DND-41 (cell line): ENCODE measurements around the gene VWDE.

ENCODE experiments used
- ATAC-seq: fragments of 200-7000 bp; cut with Tn5 transposase; 3 replicates; pipeline ENCODE4 v1.9.1; 2021; ENCODE audit warnings: low read depth; ENCODE audit not compliant: insufficient read depth
- DNase-seq: peaks from one replicate; pipeline ENCODE4 v3.0.0-alpha.2; 2020
- H2AFZ ChIP-seq: 2 replicates; pipeline ENCODE4 v1.6.0; 2012; ENCODE audit warnings: low read depth, low read length
- H3K27ac ChIP-seq: 2 replicates; pipeline ENCODE4 v1.5.1; 2012; ENCODE audit warnings: low read length, inconsistent platforms
- H3K27me3 ChIP-seq: fragments of 200-600 bp; sonication (generic); 2 replicates; pipeline ENCODE4 v1.6.0; 2012; ENCODE audit warnings: low read length, mild to moderate bottlenecking, inconsistent platforms; ENCODE audit not compliant: insufficient read depth, poor library complexity
- H3K36me3 ChIP-seq: 2 replicates; pipeline ENCODE4 v1.5.1; 2012; ENCODE audit warnings: low read length, inconsistent platforms; ENCODE audit not compliant: insufficient read depth
- H3K4me1 ChIP-seq: 2 replicates; pipeline ENCODE4 v1.5.1; 2012; ENCODE audit warnings: mild to moderate bottlenecking, low read length; ENCODE audit not compliant: insufficient read depth
- H3K4me2 ChIP-seq: 2 replicates; pipeline ENCODE4 v1.6.0; 2012; ENCODE audit warnings: mild to moderate bottlenecking, moderate library complexity, low read length, inconsistent platforms; ENCODE audit not compliant: insufficient read depth
- H3K4me3 ChIP-seq, 2 experiments: fragments of 200-600 bp in 1 of 2; shearing (Covaris generic) in 1 of 2; 2 replicates each; pipeline ENCODE4 v1.5.1; 2012 to 2016; ENCODE audit warnings: inconsistent platforms in 2 of 2, low read length in 2 of 2, mild to moderate bottlenecking in 2 of 2, low read depth in 1 of 2, moderate library complexity in 1 of 2
- H3K79me2 ChIP-seq: 2 replicates; pipeline ENCODE4 v1.6.0; 2012; ENCODE audit warnings: low read length, inconsistent platforms; ENCODE audit not compliant: insufficient read depth
- H3K9ac ChIP-seq: 2 replicates; pipeline ENCODE4 v1.6.0; 2012; ENCODE audit warnings: low read depth, mild to moderate bottlenecking, inconsistent platforms, low read length, moderate library complexity
- H3K9me3 ChIP-seq: 2 replicates; pipeline ENCODE4 v1.5.1; 2012; ENCODE audit warnings: low read length, moderate library complexity, mild to moderate bottlenecking, inconsistent platforms; ENCODE audit not compliant: insufficient read depth, severe bottlenecking
- H4K20me1 ChIP-seq: 2 replicates; pipeline ENCODE4 v1.6.0; 2012; ENCODE audit warnings: low read length; ENCODE audit not compliant: insufficient read depth
- EZH2 ChIP-seq: IDR thresholded peaks from 3 replicates; pipeline ENCODE4 v1.6.1; 2012; ENCODE audit warnings: borderline replicate concordance, low read depth, mild to moderate bottlenecking, moderate library complexity, low read length, inconsistent platforms; ENCODE audit not compliant: severe bottlenecking
- TF ChIP-seq, protein P1 (sequence below): IDR thresholded peaks from 2 replicates; pipeline ENCODE4 v1.5.1; 2012; ENCODE audit warnings: borderline replicate concordance, low read length, moderate library complexity, mild to moderate bottlenecking; ENCODE audit not compliant: poor library complexity, severe bottlenecking; ENCODE audit errors: extremely low read depth

Gene VWDE

DNA sequence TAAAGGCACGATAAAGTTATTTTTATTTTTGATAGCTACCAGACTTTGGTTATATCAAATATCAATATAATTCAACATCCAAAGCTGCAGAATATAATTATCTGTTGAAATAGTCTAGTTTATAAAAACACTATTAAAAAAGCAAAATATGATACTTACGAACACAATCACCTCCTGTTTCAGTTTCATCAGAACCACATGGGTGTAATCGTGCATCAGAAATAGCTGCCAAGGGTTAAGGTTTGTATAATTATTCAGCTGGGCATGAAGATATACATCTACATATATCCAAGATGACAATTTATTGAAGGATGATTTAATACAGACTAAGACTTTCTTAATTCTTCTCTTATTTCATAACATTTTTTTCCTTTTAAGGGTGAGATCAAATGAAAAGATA lies 20.3 kb downstream of the VWDE start:
- H3K4me1 ChIP-seq: no peaks in the 10 kb centered on the region
- DNase-seq (no peak), ATAC-seq (no peak)
- H3K36me3 ChIP-seq: no peaks in the 10 kb centered on the region
- H3K27me3 ChIP-seq: no peaks in the 10 kb centered on the region
- no peaks in the 10 kb centered on the region for H3K79me2 ChIP-seq
- H3K4me3 ChIP-seq: no peak overlapping the region
- H3K4me2 ChIP-seq: no peak overlapping the region
- H3K9me3 ChIP-seq: no peaks in the 10 kb centered on the region
- no peak overlapping the region for H2AFZ ChIP-seq
- no peaks in the 10 kb centered on the region for H4K20me1 ChIP-seq
- no peak overlapping the region for H3K9ac ChIP-seq
- no peak overlapping the region for H3K27ac ChIP-seq
- TF ChIP-seq EZH2: no peak
- TF ChIP-seq, protein P1, sequence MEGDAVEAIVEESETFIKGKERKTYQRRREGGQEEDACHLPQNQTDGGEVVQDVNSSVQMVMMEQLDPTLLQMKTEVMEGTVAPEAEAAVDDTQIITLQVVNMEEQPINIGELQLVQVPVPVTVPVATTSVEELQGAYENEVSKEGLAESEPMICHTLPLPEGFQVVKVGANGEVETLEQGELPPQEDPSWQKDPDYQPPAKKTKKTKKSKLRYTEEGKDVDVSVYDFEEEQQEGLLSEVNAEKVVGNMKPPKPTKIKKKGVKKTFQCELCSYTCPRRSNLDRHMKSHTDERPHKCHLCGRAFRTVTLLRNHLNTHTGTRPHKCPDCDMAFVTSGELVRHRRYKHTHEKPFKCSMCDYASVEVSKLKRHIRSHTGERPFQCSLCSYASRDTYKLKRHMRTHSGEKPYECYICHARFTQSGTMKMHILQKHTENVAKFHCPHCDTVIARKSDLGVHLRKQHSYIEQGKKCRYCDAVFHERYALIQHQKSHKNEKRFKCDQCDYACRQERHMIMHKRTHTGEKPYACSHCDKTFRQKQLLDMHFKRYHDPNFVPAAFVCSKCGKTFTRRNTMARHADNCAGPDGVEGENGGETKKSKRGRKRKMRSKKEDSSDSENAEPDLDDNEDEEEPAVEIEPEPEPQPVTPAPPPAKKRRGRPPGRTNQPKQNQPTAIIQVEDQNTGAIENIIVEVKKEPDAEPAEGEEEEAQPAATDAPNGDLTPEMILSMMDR: no peak

DNA sequence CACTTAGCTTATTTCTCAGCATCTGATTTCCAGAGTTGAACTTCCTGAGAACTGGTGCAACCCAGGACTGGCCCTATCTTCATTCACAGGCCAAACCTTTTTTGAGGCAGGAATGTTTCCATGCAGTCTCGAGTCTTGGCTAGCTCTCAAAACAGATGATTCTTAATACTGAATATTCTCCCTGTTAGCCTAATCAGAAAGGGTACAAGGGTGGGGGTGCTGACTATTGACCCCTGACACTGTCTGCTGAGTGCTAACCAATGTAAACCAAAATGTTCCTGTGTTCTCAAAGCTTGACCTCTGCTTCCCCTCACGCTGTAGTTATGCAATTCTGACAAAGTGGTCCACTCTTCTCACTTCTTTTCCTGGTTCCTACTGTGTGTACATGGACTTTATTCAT lies 25.3 kb downstream of the VWDE start:
- Histone ChIP-seq H3K9ac (no peak overlapping the region), H3K4me2 (no peak overlapping the region), H3K36me3 (no peaks in the 10 kb centered on the region), H3K4me1 (no peaks in the 10 kb centered on the region), H3K79me2 (no peaks in the 10 kb centered on the region), H3K27me3 (no peaks in the 10 kb centered on the region), H2AFZ (no peak overlapping the region), H3K4me3 (no peak overlapping the region), H4K20me1 (no peaks in the 10 kb centered on the region), H3K27ac (no peak overlapping the region), H3K9me3 (no peaks in the 10 kb centered on the region)
- TF ChIP-seq, protein P1: no peak
- TF ChIP-seq EZH2: no peak
- ATAC-seq (no peak), DNase-seq (no peak)

DNA sequence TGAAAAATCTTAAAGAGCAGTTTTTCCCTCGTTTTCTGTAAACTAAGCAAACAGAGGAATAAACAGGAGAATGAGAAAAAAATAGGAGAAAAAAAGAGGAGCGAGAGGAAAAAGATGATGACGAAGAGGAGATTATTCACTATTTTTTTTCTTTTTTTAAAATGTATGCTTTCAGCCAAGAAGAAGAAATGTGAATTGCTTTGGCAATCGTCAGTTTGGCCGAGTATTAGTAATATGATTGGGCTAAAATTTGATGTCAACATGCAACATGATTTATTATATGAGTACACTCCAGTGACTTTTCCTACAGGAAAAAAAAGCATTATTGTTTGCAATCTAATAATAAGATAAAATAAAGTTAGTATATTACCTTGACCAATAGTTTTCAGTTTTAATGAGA lies 26.3 kb downstream of the VWDE start:
- no peaks in the 10 kb centered on the region for H4K20me1 ChIP-seq
- H3K27ac ChIP-seq: no peak overlapping the region
- no peaks in the 10 kb centered on the region for H3K36me3 ChIP-seq
- H3K9me3 ChIP-seq: no peaks in the 10 kb centered on the region
- no peak for TF ChIP-seq EZH2
- TF ChIP-seq, protein P1: no peak
- no peak overlapping the region for H2AFZ ChIP-seq
- DNase-seq (no peak), ATAC-seq (no peak)
- no peaks in the 10 kb centered on the region for H3K4me1 ChIP-seq
- no peaks in the 10 kb centered on the region for H3K27me3 ChIP-seq
- no peak overlapping the region for H3K4me2 ChIP-seq
- H3K9ac ChIP-seq: no peak overlapping the region
- H3K4me3 ChIP-seq: no peak overlapping the region
- H3K79me2 ChIP-seq: no peaks in the 10 kb centered on the region

DNA sequence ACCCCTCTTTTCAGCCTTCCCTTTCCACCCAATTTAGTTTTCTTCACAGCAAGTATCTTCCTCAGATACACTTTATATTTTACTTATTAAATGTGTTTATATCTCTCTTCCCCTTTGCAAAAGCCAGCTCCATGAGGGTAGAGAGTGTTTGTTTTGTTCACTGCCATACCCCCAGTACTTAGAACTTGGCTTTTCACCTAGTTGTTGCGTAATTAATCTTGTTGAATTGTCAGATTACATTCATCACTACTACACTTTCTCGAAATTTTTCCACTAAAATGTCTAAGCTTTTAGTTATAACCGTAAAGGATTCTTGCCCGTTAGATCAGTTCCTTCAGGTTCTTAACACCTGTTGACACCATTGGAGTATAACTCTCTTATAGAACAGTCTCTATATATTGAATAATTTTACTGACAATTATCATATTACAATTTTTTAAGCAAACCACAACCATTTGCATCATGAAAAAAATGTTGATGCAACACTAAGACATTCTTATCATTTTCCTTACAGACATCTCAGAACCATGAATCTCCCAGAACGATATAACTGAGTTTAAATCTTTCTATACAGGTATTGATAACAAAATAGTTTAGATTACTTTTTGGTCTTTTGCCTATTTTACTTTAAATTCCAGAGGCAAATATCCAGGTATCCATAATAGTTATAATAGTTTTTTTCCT lies 29.9 kb downstream of the VWDE start:
- no peaks in the 10 kb centered on the region for H3K27me3 ChIP-seq
- no peak overlapping the region for H3K27ac ChIP-seq
- no peaks in the 10 kb centered on the region for H3K9me3 ChIP-seq
- no peak for ATAC-seq
- no peak for TF ChIP-seq EZH2
- TF ChIP-seq, protein P1: no peak
- H4K20me1 ChIP-seq: no peaks in the 10 kb centered on the region
- H3K79me2 ChIP-seq: no peaks in the 10 kb centered on the region
- H3K9ac ChIP-seq: no peak overlapping the region
- H3K4me1 ChIP-seq: no peaks in the 10 kb centered on the region
- no peak overlapping the region for H2AFZ ChIP-seq
- DNase-seq: no peak
- H3K4me3 ChIP-seq: no peak overlapping the region
- H3K36me3 ChIP-seq: no peaks in the 10 kb centered on the region
- H3K4me2 ChIP-seq: no peak overlapping the region
